Ovary (tissue), 10 donors: Measurements from ENCODE around the gene IGFBP7. TPM values are rescaled to one million over a fixed set of nuclear protein-coding genes. Genes with fewer than 3 reads are reported as not detected.

Experiments
- DNase-seq, 5 donors: peaks; one replicate each; pipeline ENCODE4 v3.0.0-alpha.2; 2019 to 2020
- H3K27ac ChIP-seq, 2 donors: fragments of 200-600 bp; one replicate each; pipeline versions ENCODE4 v1.5.1 to v1.8.0; 2019 to 2022
- H3K27me3 ChIP-seq: fragments of 200-600 bp; one replicate; pipeline ENCODE4 v1.8.0; 2022
- H3K36me3 ChIP-seq: fragments of 200-600 bp; sonication (generic); one replicate; pipeline ENCODE4 v1.5.1; 2019
- H3K4me1 ChIP-seq: one replicate; pipeline ENCODE4 v1.8.1; 2013; ENCODE audit warnings: mild to moderate bottlenecking, moderate library complexity; ENCODE audit not compliant: insufficient read depth
- H3K4me3 ChIP-seq: fragments of 200-600 bp; sonication (generic); one replicate; pipeline ENCODE4 v1.5.1; 2017
- H3K9me3 ChIP-seq, 2 donors: fragments of 200-600 bp in 1 of 2; sonication (generic) in 1 of 2; one replicate each; pipeline versions ENCODE4 v1.5.1 to v1.8.1; 2013 to 2019; ENCODE audit warnings: mild to moderate bottlenecking in 1 of 2, moderate library complexity in 1 of 2
- CTCF ChIP-seq, 3 donors: fragments of 450-650 bp in 2 of 3; fragments of 200-600 bp in 1 of 3; IDR thresholded peaks; one replicate each; pipeline versions ENCODE4 v1.5.1 to v1.8.0; 2016 to 2022; ENCODE audit warnings: antibody characterized with exemption in 3 of 3, mild to moderate bottlenecking in 1 of 3
- EP300 ChIP-seq: sonication (generic); formaldehyde crosslinking; IDR thresholded peaks from one replicate; pipeline ENCODE4 v1.6.1; 2017; ENCODE audit warnings: antibody characterized with exemption
- POLR2A ChIP-seq: fragments of 450-650 bp; IDR thresholded peaks from one replicate; pipeline ENCODE4 v1.6.1; 2017; ENCODE audit warnings: antibody characterized with exemption, mild to moderate bottlenecking, moderate library complexity
- WGBS, 3 donors: extraction: QIAGEN DNeasy Blood & Tissue Kit in 1 of 3; methylation state at CpG; one replicate each; pipeline versions ENCODE4 v1.1.5 to v1.1.7; 2013 to 2017; 5-methylcytosine and 5-hydroxymethylcytosine counted together
- intact Hi-C, 4 donors: fragments of 100-400 bp; cut with DNase I; formaldehyde crosslinking; loops; one replicate each; pipeline versions ENCODE4 v1.11.0 to v1.15.1; 2022 to 2023
- long read RNA-seq, 3 donors: library from polyadenylated mRNA in 2 of 3; unstranded in 2 of 3; transcript quantifications; one replicate each; pipeline ENCODE4 v2.0.0 and lab custom pipeline, GENCODE V29; 2021 to 2026
- polyA plus RNA-seq, 2 donors: library from polyadenylated mRNA; stranded (reverse); fragments of 200-250 nt in 1 of 2; fragments of 350-450 nt in 1 of 2; fragmentation: Illumina TruSeq in 1 of 2; extraction: RNeasy Lipid Tissue Mini Kit (QIAGEN cat#74804) in 1 of 2; gene quantifications; one replicate each; pipeline ENCODE4 v1.2.3, GENCODE V29; 2013 to 2014
- total RNA-seq, 7 donors: library from RNA; depleted of rRNA in 2 of 7; stranded (reverse); fragments of >200 nt in 2 of 7; fragmentation: NEBNext Ultra II Directional in 3 of 7; extraction: Animal tissue kit (Norgen Biotek cat#: 25700) in 3 of 7; gene quantifications; one replicate each; pipeline versions ENCODE4 v1.1.0 to v1.2.4, GENCODE V29; 2016 to 2023
- donor health status: DM: no; HTN: no; CAD: no; lungs with moderate emphysema.
- donor health status: DM: no; HTN: no; CAD: no.
- donor health status: Bipolar disorder and iron deficiency.
- donor health status: DM: yes; HTN: yes; CAD: no.
- donor health status: DM: no; HTN: no; CAD: no.
- donor health status: DM: yes; HTN: yes; CAD: no.

Gene IGFBP7
- total RNA-seq (100 to 1,000 TPM in 6 of 7 donors, 10 to 100 TPM in 1; 96.8 to 955 (median 353) TPM), polyA plus RNA-seq (1,000 to 10,000 TPM in 1 of 2 donors, 100 to 1,000 TPM in 1; 686 to 4,468 TPM)
- long read RNA-seq, donor 1, transcript IGFBP7-201 (5 exons, 1,427 nt), result major isoform, 7 of 14 reads
- long read RNA-seq, donor 1, partial matches to known transcripts, result 2 of 14 reads
- long read RNA-seq, donor 1, other reads (novel, unspliced or antisense), result 5 of 14 reads
- long read RNA-seq, donor 2, transcript IGFBP7-201 (5 exons, 1,427 nt), result major isoform, 67 of 81 reads
- long read RNA-seq, donor 2, partial matches to known transcripts, result 13 of 81 reads
- long read RNA-seq, donor 2, other reads (novel, unspliced or antisense), result 0 of 81 reads
- long read RNA-seq, donor 3, transcript IGFBP7-201 (5 exons, 1,427 nt), result major isoform, 500 of 530 reads
- long read RNA-seq, donor 3, partial matches to known transcripts, result 16 of 530 reads
- long read RNA-seq, donor 3, other reads (novel, unspliced or antisense), result 11 of 530 reads

- intact Hi-C loops, result loop anchor here (5.0 to 10.0 kb wide), 3 partner anchors 48 to 68 kb away; no protein-coding TSS in a partner anchor
- 0 to 1% (median 0%) methylated on average over 50 to 101 of the region's 101 CpGs for WGBS, 3 donors
- TF ChIP-seq POLR2A (peak; percentile 72), CTCF (IDR thresholded peaks at IDR 0.05) (peak in 1 of 3 donors; percentile 4), EP300 (no peak)
- no peaks in the 10 kb centered on the region for H3K9me3 ChIP-seq
- peaks cover 2% of the 10 kb centered on the region for H3K4me1 ChIP-seq
- H3K4me3 ChIP-seq, result peak within 1 kb of the TSS; percentile 68
- no peaks in the 10 kb centered on the region for H3K27me3 ChIP-seq
- no peaks in the 10 kb centered on the region for H3K36me3 ChIP-seq
- peak; percentile 61 to 80 (median 66) for DNase-seq
- H3K27ac ChIP-seq, result peak within 1 kb of the TSS; percentile 90 to 94
Measured at GRCh38 chr4:57109847-57110639, at the start of gene IGFBP7. Gene IGFBP7, minus strand, starts transcription at chr4:57110385. Its CDS starts 34 bp downstream, at chr4:57110351.

- WGBS, 3 donors, result 87 to 95% (median 95%) methylated on average over 1 of the region's 1 CpG
- H3K4me1 ChIP-seq, result no peaks in the 10 kb centered on the region
- intact Hi-C loops, result loop anchor here in 2 of 4 donors (5.0 to 10.0 kb wide), 2 partner anchors 115 to 123 kb away; no protein-coding TSS in a partner anchor
- H3K9me3 ChIP-seq, result no peaks in the 10 kb centered on the region
- H3K27me3 ChIP-seq, result no peaks in the 10 kb centered on the region
- H3K27ac ChIP-seq, result no peak overlapping the region
- no peak for DNase-seq
- TF ChIP-seq CTCF (IDR thresholded peaks at IDR 0.05), result no peak
- no peak for TF ChIP-seq EP300
- TF ChIP-seq POLR2A, result no peak
- H3K36me3 ChIP-seq, result no peaks in the 10 kb centered on the region
- no peak overlapping the region for H3K4me3 ChIP-seq
Measured at GRCh38 chr4:57159866-57160265, 49.7 kb upstream of the IGFBP7 start.

- H3K27me3 ChIP-seq, result no peaks in the 10 kb centered on the region
- no peak for TF ChIP-seq POLR2A
- no peak for TF ChIP-seq EP300
- no peak for TF ChIP-seq CTCF (IDR thresholded peaks at IDR 0.05)
- no peaks in the 10 kb centered on the region for H3K4me1 ChIP-seq
- no peak overlapping the region for H3K4me3 ChIP-seq
- DNase-seq, result no peak
- no peak overlapping the region for H3K27ac ChIP-seq
- intact Hi-C loops, result no loop called here
- H3K36me3 ChIP-seq, result no peaks in the 10 kb centered on the region
- no peaks in the 10 kb centered on the region for H3K9me3 ChIP-seq
- WGBS, 3 donors, result 90 to 100% (median 100%) methylated on average over 1 of the region's 1 CpG
Measured at GRCh38 chr4:57158762-57159161, 48.6 kb upstream of the IGFBP7 start.

GRCh38 chr4:57158221-57158620, 48.0 kb upstream of the IGFBP7 start:
- Histone ChIP-seq H3K9me3 (no peaks in the 10 kb centered on the region), H3K4me1 (no peaks in the 10 kb centered on the region), H3K4me3 (no peak overlapping the region), H3K36me3 (no peaks in the 10 kb centered on the region), H3K27ac (no peak overlapping the region), H3K27me3 (no peaks in the 10 kb centered on the region)
- TF ChIP-seq POLR2A (no peak), CTCF (IDR thresholded peaks at IDR 0.05) (no peak), EP300 (no peak)
- 64 to 76% (median 74%) methylated on average over 2 of the region's 2 CpGs for WGBS, 3 donors
- no peak for DNase-seq
- intact Hi-C loops, result no loop called here
